OCI-LY7 (cell line): ENCODE measurements around the gene ERN2. TPM values are rescaled to one million over a fixed set of nuclear protein-coding genes. Genes with fewer than 3 reads are reported as not detected.

Experiments
- BruUV-seq: library from RNA; stranded (reverse); fragments of 400-500 nt; replicated peaks from 2 replicates; lab custom pipeline; 2021; lab: Mats Ljungman, UMichigan
- CTCF ChIA-PET: fragments of 300-600 bp; sonication (Branson Sonifier 250); formaldehyde crosslinking; loops from one replicate; lab custom pipeline; 2022; ENCODE audit warnings: antibody characterized with exemption; ENCODE audit not compliant: unreplicated experiment; lab: Charles Lee
- POLR2A ChIA-PET: fragments of 300-600 bp; sonication (Branson Sonifier 250); formaldehyde crosslinking; loops from one replicate; lab custom pipeline; 2022; ENCODE audit warnings: antibody characterized with exemption; lab: Charles Lee
- DNase-seq: peaks from one replicate; pipeline ENCODE4 v3.0.0-alpha.2; 2015; ENCODE audit warnings: low spot score
- H2AFZ ChIP-seq: fragments of 200-600 bp; sonication (generic), shearing (Covaris generic); 2 replicates; pipeline ENCODE4 v1.6.1; 2014; ENCODE audit warnings: mild to moderate bottlenecking, antibody characterized with exemption, low read length, moderate library complexity
- H3K27ac ChIP-seq: fragments of 200-600 bp; sonication (generic); 2 replicates; pipeline ENCODE4 v1.5.1; 2014; ENCODE audit warnings: mixed run types, low read depth, mild to moderate bottlenecking, moderate library complexity, low read length, inconsistent platforms; ENCODE audit not compliant: poor library complexity, severe bottlenecking
- H3K36me3 ChIP-seq: fragments of 200-600 bp; sonication (generic); 2 replicates; pipeline ENCODE4 v1.6.1; 2014; ENCODE audit warnings: mild to moderate bottlenecking, antibody characterized with exemption, low read length, moderate library complexity, mixed read lengths; ENCODE audit not compliant: insufficient read depth
- H3K4me1 ChIP-seq: fragments of 200-600 bp; sonication (generic); 2 replicates; pipeline ENCODE4 v1.5.1; 2014; ENCODE audit warnings: mild to moderate bottlenecking, low read length; ENCODE audit not compliant: insufficient read depth, poor library complexity, severe bottlenecking
- H3K4me2 ChIP-seq: fragments of 200-600 bp; sonication (generic); 2 replicates; pipeline ENCODE4 v1.6.1; 2014; ENCODE audit warnings: mild to moderate bottlenecking, low read length
- H3K4me3 ChIP-seq: fragments of 200-600 bp; sonication (generic); 2 replicates; pipeline ENCODE4 v1.5.1; 2014; ENCODE audit warnings: mild to moderate bottlenecking, low read depth, low read length; ENCODE audit not compliant: poor library complexity, severe bottlenecking
- H3K79me2 ChIP-seq: fragments of 200-600 bp; sonication (generic); 2 replicates; pipeline ENCODE4 v1.6.1; 2016; ENCODE audit warnings: low read depth, mild to moderate bottlenecking, low read length, moderate library complexity, mixed read lengths; ENCODE audit not compliant: insufficient read depth
- H3K9me2 ChIP-seq: fragments of 200-600 bp; sonication (generic); 2 replicates; pipeline ENCODE4 v1.6.1; 2016; ENCODE audit warnings: mild to moderate bottlenecking, low read length, mixed read lengths; ENCODE audit not compliant: insufficient read depth
- H3K9me3 ChIP-seq: fragments of 200-600 bp; sonication (generic); 2 replicates; pipeline ENCODE4 v1.6.1; 2014; ENCODE audit warnings: mild to moderate bottlenecking, mixed run types, low read length, mixed read lengths
- H4K20me1 ChIP-seq: fragments of 200-600 bp; sonication (generic); 2 replicates; pipeline ENCODE4 v1.6.1; 2014; ENCODE audit warnings: mild to moderate bottlenecking, antibody characterized with exemption, low read length, moderate library complexity, mixed read lengths; ENCODE audit not compliant: insufficient read depth
- EZH2phosphoT487 ChIP-seq: fragments of 200-600 bp; sonication (generic); IDR thresholded peaks from 2 replicates; pipeline ENCODE4 v1.6.1; 2018; ENCODE audit warnings: low read depth, borderline replicate concordance, mild to moderate bottlenecking, mixed run types, antibody characterized with exemption, low read length, moderate library complexity, mixed read lengths
- intact Hi-C: fragments of 100-400 bp; cut with micrococcal nuclease; formaldehyde crosslinking; loops from one replicate; pipeline ENCODE4 v1.10.0; 2022; ENCODE audit not compliant: unreplicated experiment
- total RNA-seq, 2 experiments: library from RNA; depleted of rRNA in 1 of 2; stranded (reverse); fragments of >200 nt in 1 of 2; shearing (Covaris generic) in 1 of 2; gene quantifications; 2 replicates each; pipeline ENCODE4 v1.2.3, GENCODE V29; 2014 to 2022
- TF ChIP-seq, protein P1 (sequence below): fragments of 200-600 bp; sonication (generic); conservative IDR thresholded peaks from 2 replicates; pipeline ENCODE4 v1.5.1; 2014; ENCODE audit warnings: mild to moderate bottlenecking, antibody characterized with exemption, low read length, moderate library complexity, mixed read lengths

ERN2 gene
- total RNA-seq, 2 experiments from 2014 or later: 1.2 to 2.5 TPM

DNA sequence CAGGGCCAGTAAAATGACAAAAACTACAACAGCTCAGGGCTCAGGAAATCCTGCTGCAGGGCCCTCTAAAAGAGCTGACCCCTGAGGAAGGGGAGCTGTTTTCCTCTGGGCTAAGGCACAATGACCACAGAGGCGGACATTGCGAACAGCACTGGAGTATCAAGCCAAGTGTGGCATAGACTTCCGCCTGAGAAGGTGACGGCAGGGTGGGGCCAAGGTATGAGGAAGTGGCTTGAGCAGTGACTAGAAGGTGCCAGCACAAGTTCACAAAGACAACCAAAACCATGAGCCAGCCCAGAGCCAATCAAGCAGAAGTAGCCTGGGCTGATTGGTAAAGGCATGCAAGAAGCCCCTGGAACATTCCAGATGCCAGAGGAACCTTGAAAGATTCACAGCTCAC lies 13.9 kb downstream of the ERN2 start:
- CTCF ChIA-PET: no interaction called here
- no peaks in the 10 kb centered on the region for H3K79me2 ChIP-seq
- H3K27ac ChIP-seq: no peak overlapping the region
- peak overlapping the region; percentile 37; the same call in 1 of the 2 replicates for H3K4me2 ChIP-seq
- 0 out of 2 replicates have a peak, but pooled peaks cover 5% of the 10 kb centered on the region for H3K9me3 ChIP-seq
- H3K4me3 ChIP-seq: no peak overlapping the region
- DNase-seq: peak; percentile 65
- intact Hi-C loops: no loop called here
- H3K9me2 ChIP-seq: no peaks in the 10 kb centered on the region
- peaks cover 14% of the 10 kb centered on the region for H3K4me1 ChIP-seq
- POLR2A ChIA-PET: interaction anchor here (0.6 to 1.3 kb wide), 3 partner anchors 8 to 19 kb away, joined by 3 to 4 read pairs (median 3); no protein-coding TSS in a partner anchor
- no peaks in the 10 kb centered on the region; the same call in 1 of the 2 replicates for H3K36me3 ChIP-seq
- H2AFZ ChIP-seq: peak overlapping the region; percentile 71; the same call in 1 of the 2 replicates
- no peak for TF ChIP-seq EZH2phosphoT487
- TF ChIP-seq, protein P1, sequence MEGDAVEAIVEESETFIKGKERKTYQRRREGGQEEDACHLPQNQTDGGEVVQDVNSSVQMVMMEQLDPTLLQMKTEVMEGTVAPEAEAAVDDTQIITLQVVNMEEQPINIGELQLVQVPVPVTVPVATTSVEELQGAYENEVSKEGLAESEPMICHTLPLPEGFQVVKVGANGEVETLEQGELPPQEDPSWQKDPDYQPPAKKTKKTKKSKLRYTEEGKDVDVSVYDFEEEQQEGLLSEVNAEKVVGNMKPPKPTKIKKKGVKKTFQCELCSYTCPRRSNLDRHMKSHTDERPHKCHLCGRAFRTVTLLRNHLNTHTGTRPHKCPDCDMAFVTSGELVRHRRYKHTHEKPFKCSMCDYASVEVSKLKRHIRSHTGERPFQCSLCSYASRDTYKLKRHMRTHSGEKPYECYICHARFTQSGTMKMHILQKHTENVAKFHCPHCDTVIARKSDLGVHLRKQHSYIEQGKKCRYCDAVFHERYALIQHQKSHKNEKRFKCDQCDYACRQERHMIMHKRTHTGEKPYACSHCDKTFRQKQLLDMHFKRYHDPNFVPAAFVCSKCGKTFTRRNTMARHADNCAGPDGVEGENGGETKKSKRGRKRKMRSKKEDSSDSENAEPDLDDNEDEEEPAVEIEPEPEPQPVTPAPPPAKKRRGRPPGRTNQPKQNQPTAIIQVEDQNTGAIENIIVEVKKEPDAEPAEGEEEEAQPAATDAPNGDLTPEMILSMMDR: no peak
- H4K20me1 ChIP-seq: no peaks in the 10 kb centered on the region
- BruUV-seq: no TSS peak

DNA sequence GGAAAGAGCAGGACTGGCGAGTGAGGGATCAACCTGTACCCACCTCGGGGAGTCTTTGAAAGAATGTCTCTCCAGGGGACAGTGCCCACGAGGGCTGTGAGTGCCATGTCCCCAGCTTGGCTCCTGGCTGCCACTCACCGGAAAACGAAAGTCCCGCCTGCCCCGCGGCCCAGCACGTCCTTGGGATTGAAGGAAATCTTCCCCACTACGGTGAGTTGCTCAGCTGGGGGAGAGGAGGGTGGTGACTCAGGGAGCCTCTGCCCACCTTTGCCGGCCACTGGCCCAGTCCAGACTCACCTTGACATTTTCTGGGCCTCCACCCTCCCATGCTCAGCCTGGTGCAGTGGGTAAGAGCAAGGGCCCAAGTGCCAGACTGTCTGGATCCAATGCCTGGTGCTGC lies 17.3 kb downstream of the ERN2 start:
- H3K4me3 ChIP-seq: peak overlapping the region; percentile 70
- H3K36me3 ChIP-seq: peaks cover 20% of the 10 kb centered on the region
- CTCF ChIA-PET: no interaction called here
- H3K4me2 ChIP-seq: peak overlapping the region; percentile 72
- no peaks in the 10 kb centered on the region for H3K9me3 ChIP-seq
- H3K79me2 ChIP-seq: no peaks in the 10 kb centered on the region
- H3K9me2 ChIP-seq: no peaks in the 10 kb centered on the region
- TF ChIP-seq, protein P1: no peak
- no peak for TF ChIP-seq EZH2phosphoT487
- no peaks in the 10 kb centered on the region for H4K20me1 ChIP-seq
- no peak overlapping the region for H2AFZ ChIP-seq
- intact Hi-C loops: no loop called here
- peaks cover 14% of the 10 kb centered on the region for H3K4me1 ChIP-seq
- no TSS peak for BruUV-seq
- POLR2A ChIA-PET: interaction anchor here (0.6 to 0.7 kb wide), 3 partner anchors 63 to 870 kb away, joined by 3 to 5 read pairs (median 3); no protein-coding TSS in a partner anchor
- DNase-seq: no peak
- H3K27ac ChIP-seq: no peak overlapping the region

DNA sequence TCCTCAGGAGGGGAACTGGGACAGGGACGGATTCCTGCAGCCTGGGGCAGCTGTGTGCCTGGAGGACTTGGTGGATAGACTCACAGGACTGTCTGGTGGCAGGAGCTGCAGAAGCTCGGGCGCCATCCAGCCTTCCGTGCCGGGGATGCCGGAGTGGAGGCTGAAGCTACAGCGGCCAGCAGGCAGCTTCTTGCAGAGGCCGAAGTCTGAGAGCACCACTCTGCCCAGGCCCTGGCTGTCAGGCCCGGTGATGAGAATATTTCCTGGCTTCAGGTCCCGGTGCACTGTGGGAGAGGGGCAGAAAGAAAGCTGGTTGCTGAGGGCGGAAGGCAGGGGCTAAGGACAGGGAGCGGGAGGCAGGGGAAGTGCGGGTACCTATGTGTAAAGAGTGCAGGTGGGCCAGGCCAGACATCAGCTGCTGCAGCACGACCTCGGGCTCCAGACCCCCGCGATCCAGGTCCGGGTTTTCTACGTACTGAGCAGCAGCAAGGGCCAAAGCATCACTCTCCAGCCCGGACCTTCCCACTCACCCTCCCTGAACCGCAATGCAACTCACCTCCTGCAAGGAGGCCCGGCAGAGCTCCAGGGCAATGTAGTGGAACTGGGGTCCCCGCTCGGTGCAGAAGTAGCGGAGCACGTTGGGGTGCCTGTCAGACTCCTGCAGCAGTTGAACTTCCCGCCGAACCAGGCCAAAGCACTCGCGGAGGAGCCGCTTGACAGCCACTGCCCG lies 18.2 kb downstream of the ERN2 start:
- H3K4me2 ChIP-seq: peak overlapping the region; percentile 72
- peaks cover 30% of the 10 kb centered on the region for H3K36me3 ChIP-seq
- peak overlapping the region; percentile 70 for H3K4me3 ChIP-seq
- no peaks in the 10 kb centered on the region for H4K20me1 ChIP-seq
- TF ChIP-seq, protein P1: no peak
- TF ChIP-seq EZH2phosphoT487: no peak
- H3K9me3 ChIP-seq: no peaks in the 10 kb centered on the region
- POLR2A ChIA-PET: interaction anchor here (0.6 to 1.4 kb wide), 8 partner anchors 9 to 871 kb away, joined by 3 to 5 read pairs (median 3); no protein-coding TSS in a partner anchor
- intact Hi-C loops: no loop called here
- no peaks in the 10 kb centered on the region for H3K79me2 ChIP-seq
- H3K4me1 ChIP-seq: peaks cover 14% of the 10 kb centered on the region
- CTCF ChIA-PET: no interaction called here
- BruUV-seq: no TSS peak
- H2AFZ ChIP-seq: peak overlapping the region; percentile 30; the same call in 1 of the 2 replicates
- peak overlapping the region; percentile 46 for H3K27ac ChIP-seq
- DNase-seq: peak; percentile 86
- no peaks in the 10 kb centered on the region for H3K9me2 ChIP-seq
